ENCODE measurements around the gene RASIP1.

Gene RASIP1

GRCh38 chr19:48755787-48756186 is 15.4 kb upstream of the RASIP1 start:
- DNase-seq: no peak

GRCh38 chr19:48755084-48755641 is 14.8 kb upstream of the RASIP1 start, which contains the start of gene FGF21:
Gene FGF21, plus strand, starts transcription at chr19:48755524. Its CDS starts 713 bp downstream, at chr19:48756237.
- no peak for DNase-seq

- DNase-seq: peak; percentile 20
Observed at GRCh38 chr19:48752496-48753365, 12.3 kb upstream of the RASIP1 start, which contains the start of gene FUT1. Gene FUT1, minus strand, starts transcription at chr19:48752641. Its CDS starts 1,360 bp downstream, at chr19:48751281.

GRCh38 chr19:48751845-48752495 is 11.6 kb upstream of the RASIP1 start:
- no peak for DNase-seq

- DNase-seq: no peak
Observed at GRCh38 chr19:48750771-48751504, 10.5 kb upstream of the RASIP1 start.

- no peak for DNase-seq
Observed at GRCh38 chr19:48750351-48750750, 9.9 kb upstream of the RASIP1 start.

GRCh38 chr19:48749571-48750198 is 9.3 kb upstream of the RASIP1 start:
- DNase-seq: no peak

- peak; percentile 42 for DNase-seq
Observed at GRCh38 chr19:48746738-48747575, 6.5 kb upstream of the RASIP1 start, which contains the start of gene IZUMO1. Gene IZUMO1, minus strand, starts transcription at chr19:48746909. Its CDS starts 1,050 bp downstream, at chr19:48745859.

GRCh38 chr19:48746110-48746509 is 5.7 kb upstream of the RASIP1 start:
- DNase-seq: no peak

GRCh38 chr19:48745208-48745995 is 5.0 kb upstream of the RASIP1 start:
- DNase-seq: peak; percentile 55

- no peak for DNase-seq
Observed at GRCh38 chr19:48742096-48742495, 1.7 kb upstream of the RASIP1 start.

GRCh38 chr19:48741129-48741999 is 954 bp upstream of the RASIP1 start:
- DNase-seq: no peak

GRCh38 chr19:48739404-48740163 is 826 bp downstream of the RASIP1 start:
- DNase-seq: no peak

- DNase-seq: peak; percentile 83
Observed at GRCh38 chr19:48738557-48739403, 1.6 kb downstream of the RASIP1 start.

- no peak for DNase-seq
Observed at GRCh38 chr19:48737360-48737998, 2.9 kb downstream of the RASIP1 start.

- DNase-seq: no peak
Observed at GRCh38 chr19:48735031-48735615, 5.3 kb downstream of the RASIP1 start.

GRCh38 chr19:48734625-48735024 is 5.8 kb downstream of the RASIP1 start:
- no peak for DNase-seq

Data from central memory CD4-positive, alpha-beta T cell (primary cell).